ENCODE measurements around the gene MAEA.

MAEA gene

DNA sequence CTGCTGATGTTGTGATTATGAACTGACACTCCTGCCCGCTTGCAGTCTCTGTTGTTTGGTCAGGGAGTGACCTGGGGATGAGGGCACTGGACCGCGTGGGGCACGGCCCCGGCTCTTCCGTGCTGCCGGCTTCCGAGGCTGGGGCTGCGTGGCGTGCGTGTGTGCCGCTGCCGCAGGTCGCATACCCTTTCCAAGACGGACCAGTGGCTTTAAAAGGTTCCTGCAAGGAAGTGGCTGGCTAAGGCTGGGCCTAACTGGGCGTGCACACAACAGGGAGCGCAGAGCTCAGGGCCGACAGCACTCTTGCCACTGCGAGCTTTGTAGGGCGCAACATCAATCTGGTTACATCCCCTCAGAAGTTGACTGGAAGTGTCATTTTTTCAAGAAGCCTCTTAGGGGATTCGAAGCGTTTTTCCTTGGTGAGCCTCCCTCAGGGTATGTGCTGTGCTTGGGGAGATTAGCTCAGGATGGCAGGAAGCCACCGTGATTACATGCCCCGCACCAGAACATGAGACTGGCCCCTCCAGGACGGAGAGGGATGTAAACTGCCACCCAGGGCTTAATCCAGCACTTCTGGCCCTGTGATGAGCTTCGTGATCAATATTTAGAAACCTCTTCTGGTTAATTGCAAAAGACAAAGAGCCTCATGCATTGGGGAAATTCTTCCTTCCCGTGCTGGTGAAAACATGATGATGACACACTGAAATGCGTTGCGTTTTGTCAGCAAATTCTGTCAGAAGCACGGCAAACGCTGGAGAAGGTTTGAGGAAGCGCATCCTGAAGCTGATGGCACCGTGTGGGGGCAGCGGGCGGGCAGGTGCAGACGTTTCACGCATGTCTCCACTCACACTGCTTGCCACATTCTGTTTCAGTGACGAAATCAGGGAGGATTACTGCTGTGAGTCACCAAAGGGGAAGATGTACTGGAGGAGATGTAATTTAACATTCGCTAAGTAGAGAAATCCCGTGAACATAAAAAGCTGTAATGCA lies 11.1 kb downstream of the MAEA start:
- H3K9ac ChIP-seq (ENCODE audit: low read depth, low read length), result no peak overlapping the region
- H4K20me1 ChIP-seq (ENCODE audit: insufficient read depth, low read length), result peaks cover 74% of the 10 kb centered on the region
- H3K27me3 ChIP-seq (ENCODE audit: insufficient read depth, low read length, poor library complexity), result no peaks in the 10 kb centered on the region
- H2AFZ ChIP-seq (ENCODE audit: low read depth, low read length), result no peak overlapping the region
- TF ChIP-seq, protein P1, sequence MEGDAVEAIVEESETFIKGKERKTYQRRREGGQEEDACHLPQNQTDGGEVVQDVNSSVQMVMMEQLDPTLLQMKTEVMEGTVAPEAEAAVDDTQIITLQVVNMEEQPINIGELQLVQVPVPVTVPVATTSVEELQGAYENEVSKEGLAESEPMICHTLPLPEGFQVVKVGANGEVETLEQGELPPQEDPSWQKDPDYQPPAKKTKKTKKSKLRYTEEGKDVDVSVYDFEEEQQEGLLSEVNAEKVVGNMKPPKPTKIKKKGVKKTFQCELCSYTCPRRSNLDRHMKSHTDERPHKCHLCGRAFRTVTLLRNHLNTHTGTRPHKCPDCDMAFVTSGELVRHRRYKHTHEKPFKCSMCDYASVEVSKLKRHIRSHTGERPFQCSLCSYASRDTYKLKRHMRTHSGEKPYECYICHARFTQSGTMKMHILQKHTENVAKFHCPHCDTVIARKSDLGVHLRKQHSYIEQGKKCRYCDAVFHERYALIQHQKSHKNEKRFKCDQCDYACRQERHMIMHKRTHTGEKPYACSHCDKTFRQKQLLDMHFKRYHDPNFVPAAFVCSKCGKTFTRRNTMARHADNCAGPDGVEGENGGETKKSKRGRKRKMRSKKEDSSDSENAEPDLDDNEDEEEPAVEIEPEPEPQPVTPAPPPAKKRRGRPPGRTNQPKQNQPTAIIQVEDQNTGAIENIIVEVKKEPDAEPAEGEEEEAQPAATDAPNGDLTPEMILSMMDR (IDR thresholded peaks at IDR 0.05; ENCODE audit: borderline replicate concordance, extremely low read depth, low read length, poor library complexity, severe bottlenecking), result no peak
- TF ChIP-seq EZH2 (IDR thresholded peaks at IDR 0.05; ENCODE audit: borderline replicate concordance, low read depth, low read length, severe bottlenecking), result no peak
- DNase-seq (no peak), ATAC-seq (ENCODE audit: insufficient read depth, low read depth) (no peak)
- H3K4me1 ChIP-seq (ENCODE audit: insufficient read depth, low read length), result no peaks in the 10 kb centered on the region
- H3K4me2 ChIP-seq (ENCODE audit: insufficient read depth, low read length), result no peak overlapping the region
- no peaks in the 10 kb centered on the region for H3K9me3 ChIP-seq (ENCODE audit: insufficient read depth, low read length, severe bottlenecking)
- peaks cover 95% of the 10 kb centered on the region for H3K79me2 ChIP-seq (ENCODE audit: insufficient read depth, low read length)
- H3K27ac ChIP-seq (ENCODE audit: low read length), result no peak overlapping the region
- H3K36me3 ChIP-seq (ENCODE audit: insufficient read depth, low read length), result peaks cover 63% of the 10 kb centered on the region
- no peak overlapping the region for H3K4me3 ChIP-seq (ENCODE audit: low read depth in 1 of 2, low read length in 2 of 2)

DNA sequence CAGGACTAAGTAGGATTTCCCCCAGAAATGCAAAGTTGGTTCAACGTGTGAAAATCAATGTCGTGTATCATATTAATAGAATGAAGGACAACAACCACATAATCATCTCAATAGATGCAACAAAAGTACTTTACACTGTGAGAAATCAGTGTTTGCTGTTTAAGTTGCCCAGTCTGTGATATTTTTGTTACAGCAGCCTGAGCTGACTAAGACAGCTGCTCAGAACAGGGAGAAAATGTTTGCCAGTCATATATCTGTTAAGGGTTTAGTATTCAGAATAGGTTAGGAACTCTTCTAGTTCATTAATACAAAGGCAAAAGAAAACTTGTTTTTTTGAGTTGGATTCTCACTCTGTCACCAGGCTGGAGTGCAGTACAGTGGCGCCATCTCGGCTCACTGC lies 12.5 kb downstream of the MAEA start:
- Histone ChIP-seq H3K27ac (ENCODE audit: low read length) (no peak overlapping the region), H3K4me2 (ENCODE audit: insufficient read depth, low read length) (no peak overlapping the region), H3K79me2 (ENCODE audit: insufficient read depth, low read length) (peaks cover 97% of the 10 kb centered on the region), H3K4me3 (ENCODE audit: low read depth in 1 of 2, low read length in 2 of 2) (no peak overlapping the region), H3K9ac (ENCODE audit: low read depth, low read length) (no peak overlapping the region), H4K20me1 (ENCODE audit: insufficient read depth, low read length) (peaks cover 76% of the 10 kb centered on the region), H2AFZ (ENCODE audit: low read depth, low read length) (no peak overlapping the region), H3K36me3 (ENCODE audit: insufficient read depth, low read length) (peaks cover 57% of the 10 kb centered on the region), H3K9me3 (ENCODE audit: insufficient read depth, low read length, severe bottlenecking) (no peaks in the 10 kb centered on the region), H3K4me1 (ENCODE audit: insufficient read depth, low read length) (no peaks in the 10 kb centered on the region), H3K27me3 (ENCODE audit: insufficient read depth, low read length, poor library complexity) (no peaks in the 10 kb centered on the region)
- no peak for DNase-seq
- no peak for ATAC-seq (ENCODE audit: insufficient read depth, low read depth)
- no peak for TF ChIP-seq EZH2 (IDR thresholded peaks at IDR 0.05; ENCODE audit: borderline replicate concordance, low read depth, low read length, severe bottlenecking)
- TF ChIP-seq, protein P1 (IDR thresholded peaks at IDR 0.05; ENCODE audit: borderline replicate concordance, extremely low read depth, low read length, poor library complexity, severe bottlenecking), result no peak

DNA sequence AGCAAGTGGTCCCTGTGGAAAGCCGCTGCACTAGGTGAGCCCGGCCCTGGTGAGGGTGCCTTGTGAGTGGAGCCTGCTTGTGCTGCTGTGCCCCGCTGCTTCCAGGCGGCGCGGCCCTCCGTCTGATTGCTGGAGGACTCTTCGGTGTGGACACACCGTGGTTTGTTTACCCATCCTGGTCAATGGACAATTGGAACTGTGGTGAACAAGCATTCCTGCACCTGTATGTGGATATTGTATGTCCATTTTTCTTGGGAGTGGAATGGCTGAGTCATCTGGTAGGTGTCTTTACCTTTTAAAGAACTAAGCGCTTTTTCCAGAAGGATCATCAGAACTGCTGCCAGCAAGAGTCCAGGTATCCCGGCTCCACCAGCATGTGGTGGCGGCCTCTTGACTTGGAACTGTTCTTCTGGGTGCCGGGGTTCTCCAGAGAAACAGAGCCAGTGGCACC lies 15.6 kb downstream of the MAEA start:
- H3K9me3 ChIP-seq (ENCODE audit: insufficient read depth, low read length, severe bottlenecking), result no peaks in the 10 kb centered on the region
- H3K79me2 ChIP-seq (ENCODE audit: insufficient read depth, low read length), result peaks cover 97% of the 10 kb centered on the region
- no peak overlapping the region for H3K27ac ChIP-seq (ENCODE audit: low read length)
- H3K4me1 ChIP-seq (ENCODE audit: insufficient read depth, low read length), result no peaks in the 10 kb centered on the region
- DNase-seq, result no peak
- H3K4me2 ChIP-seq (ENCODE audit: insufficient read depth, low read length), result no peak overlapping the region
- TF ChIP-seq, protein P1 (IDR thresholded peaks at IDR 0.05; ENCODE audit: borderline replicate concordance, extremely low read depth, low read length, poor library complexity, severe bottlenecking), result no peak
- no peak for TF ChIP-seq EZH2 (IDR thresholded peaks at IDR 0.05; ENCODE audit: borderline replicate concordance, low read depth, low read length, severe bottlenecking)
- no peak overlapping the region for H3K9ac ChIP-seq (ENCODE audit: low read depth, low read length)
- peaks cover 43% of the 10 kb centered on the region for H3K36me3 ChIP-seq (ENCODE audit: insufficient read depth, low read length)
- no peak overlapping the region for H2AFZ ChIP-seq (ENCODE audit: low read depth, low read length)
- no peaks in the 10 kb centered on the region for H3K27me3 ChIP-seq (ENCODE audit: insufficient read depth, low read length, poor library complexity)
- ATAC-seq (ENCODE audit: insufficient read depth, low read depth), result no peak
- H4K20me1 ChIP-seq (ENCODE audit: insufficient read depth, low read length), result peaks cover 78% of the 10 kb centered on the region
- H3K4me3 ChIP-seq (ENCODE audit: low read depth in 1 of 2, low read length in 2 of 2), result no peak overlapping the region
